NT2/D1 (cell line): ENCODE data around the gene TENM4.
"Not testable (repeated sequence)": the region's sequence is repeated elsewhere in the genome, so short reads cannot be mapped to it uniquely, and the experiment has no call there.

Source experiments
- SUZ12 ChIP-seq: IDR thresholded peaks from 2 replicates; pipeline ENCODE4 v1.6.1; 2011; ENCODE audit not compliant: insufficient read length, insufficient read depth; ENCODE audit errors: extremely low read depth
- YY1 ChIP-seq: IDR thresholded peaks from 2 replicates; pipeline ENCODE4 v1.6.1; 2011; ENCODE audit not compliant: insufficient read length, insufficient read depth

- not testable (repeated sequence) for TF ChIP-seq YY1, SUZ12
Measured at GRCh38 chr11:79190553-79190952, 250.3 kb downstream of the TENM4 start.
